ENCODE measurements around the gene SLC47A1.
"Not testable (repeated sequence)": the region's sequence is repeated elsewhere in the genome, so short reads cannot be mapped to it uniquely, and the experiment has no call there.

Gene SLC47A1

GRCh38 chr17:19551591-19552148, 18.0 kb downstream of the SLC47A1 start:
- no peak for DNase-seq (ENCODE audit: extremely low read depth in 1 of 2, low read depth in 1 of 2)

- no peak for DNase-seq (ENCODE audit: extremely low read depth in 1 of 2, low read depth in 1 of 2)
Observed at GRCh38 chr17:19553036-19553435, 19.4 kb downstream of the SLC47A1 start.

- no peak for DNase-seq (ENCODE audit: extremely low read depth in 1 of 2, low read depth in 1 of 2)
Observed at GRCh38 chr17:19554393-19554792, 20.7 kb downstream of the SLC47A1 start.

GRCh38 chr17:19555746-19556145, 22.1 kb downstream of the SLC47A1 start:
- no peak for DNase-seq (ENCODE audit: extremely low read depth in 1 of 2, low read depth in 1 of 2)

- no peak for DNase-seq (ENCODE audit: extremely low read depth in 1 of 2, low read depth in 1 of 2)
Observed at GRCh38 chr17:19558946-19559345, 25.3 kb downstream of the SLC47A1 start.

GRCh38 chr17:19561697-19562318, 28.2 kb downstream of the SLC47A1 start:
- no peak for DNase-seq (ENCODE audit: extremely low read depth in 1 of 2, low read depth in 1 of 2)

GRCh38 chr17:19565817-19566575, 32.3 kb downstream of the SLC47A1 start:
- DNase-seq (ENCODE audit: extremely low read depth in 1 of 2, low read depth in 1 of 2), result no peak

GRCh38 chr17:19567216-19568015, 33.8 kb downstream of the SLC47A1 start:
- DNase-seq (ENCODE audit: extremely low read depth in 1 of 2, low read depth in 1 of 2), result no peak

GRCh38 chr17:19568016-19568350, 34.3 kb downstream of the SLC47A1 start:
- no peak for DNase-seq (ENCODE audit: extremely low read depth in 1 of 2, low read depth in 1 of 2)

- no peak for DNase-seq (ENCODE audit: extremely low read depth in 1 of 2, low read depth in 1 of 2)
Observed at GRCh38 chr17:19569785-19570543, 36.3 kb downstream of the SLC47A1 start.

- no peak for DNase-seq (ENCODE audit: extremely low read depth in 1 of 2, low read depth in 1 of 2)
Observed at GRCh38 chr17:19570544-19571062, 36.9 kb downstream of the SLC47A1 start.

- DNase-seq (ENCODE audit: extremely low read depth in 1 of 2, low read depth in 1 of 2), result no peak
Observed at GRCh38 chr17:19573075-19573474, 39.4 kb downstream of the SLC47A1 start.

GRCh38 chr17:19574956-19575355, 41.3 kb downstream of the SLC47A1 start:
- DNase-seq (ENCODE audit: extremely low read depth in 1 of 2, low read depth in 1 of 2), result no peak

GRCh38 chr17:19578545-19578944, 44.9 kb downstream of the SLC47A1 start:
- DNase-seq (ENCODE audit: extremely low read depth in 1 of 2, low read depth in 1 of 2), result no peak

GRCh38 chr17:19579192-19579761, 45.6 kb downstream of the SLC47A1 start:
- DNase-seq (ENCODE audit: extremely low read depth in 1 of 2, low read depth in 1 of 2), result no peak

- no peak for DNase-seq (ENCODE audit: extremely low read depth in 1 of 2, low read depth in 1 of 2)
Observed at GRCh38 chr17:19579867-19580565, 46.4 kb downstream of the SLC47A1 start.

- DNase-seq (ENCODE audit: extremely low read depth in 1 of 2, low read depth in 1 of 2), result not testable (repeated sequence)
Observed at GRCh38 chr17:19580566-19580920, 46.9 kb downstream of the SLC47A1 start.

- not testable (repeated sequence) for DNase-seq (ENCODE audit: extremely low read depth in 1 of 2, low read depth in 1 of 2)
Observed at GRCh38 chr17:19582152-19582551, 48.5 kb downstream of the SLC47A1 start.

- no peak for DNase-seq (ENCODE audit: extremely low read depth in 1 of 2, low read depth in 1 of 2)
Observed at GRCh38 chr17:19583871-19584270, 50.2 kb downstream of the SLC47A1 start.

- DNase-seq (ENCODE audit: extremely low read depth in 1 of 2, low read depth in 1 of 2), result no peak
Observed at GRCh38 chr17:19590451-19590850, 56.8 kb downstream of the SLC47A1 start.
